HepG2 (cell line): ENCODE measurements around the gene TMEM50B. TPM values are rescaled to one million over a fixed set of nuclear protein-coding genes. Genes with fewer than 3 reads are reported as not detected.

ENCODE experiments used
- ATAC-seq: fragments of 200-7000 bp; cut with Tn5 transposase; 3 replicates; pipeline ENCODE4 v1.9.1; 2020; ENCODE audit warnings: mild to moderate bottlenecking, moderate library complexity
- BruUV-seq: library from RNA; stranded (reverse); fragments of 400-500 nt; replicated peaks from 2 replicates; lab custom pipeline; 2021; lab: Mats Ljungman, UMichigan
- CTCF ChIA-PET: fragments of 300-600 bp; formaldehyde crosslinking; extraction: SDS; loops from one replicate; lab custom pipeline; 2021; ENCODE audit warnings: low total read pairs, inconsistent platforms, low intra/inter-chr PET ratio; lab: Yijun Ruan, JAX
- POLR2A ChIA-PET: fragments of 350-600 bp; sonication (Branson Sonifier 250); formaldehyde crosslinking; loops from one replicate; lab custom pipeline; 2020; ENCODE audit warnings: antibody characterized with exemption, inconsistent platforms; lab: Yijun Ruan, JAX
- DNase-seq: peaks from one replicate; pipeline ENCODE4 v3.0.0-alpha.2; 2015; ENCODE audit warnings: low spot score
- FAIRE-seq: peaks from 3 replicates; lab custom pipeline; 2011; peaks lifted over from hg19 to GRCh38; lab: Jason Lieb, UNC
- H2AFZ ChIP-seq: one replicate; pipeline ENCODE4 v1.6.1; 2011; ENCODE audit warnings: low read length, inconsistent platforms
- H3K27ac ChIP-seq: fragments of 300-600 bp; 3 replicates; pipeline ENCODE4 v1.8.0; 2011; ENCODE audit warnings: mixed run types, mild to moderate bottlenecking, mixed read lengths, low read length, inconsistent platforms; ENCODE audit not compliant: insufficient read depth; ENCODE audit errors: extremely low read length
- H3K27me3 ChIP-seq, 2 experiments: fragments of 200-600 bp in 1 of 2; 2 replicates in 1 of 2; 3 replicates in 1 of 2; pipeline versions ENCODE4 v1.6.0 to v1.8.0; 2011; ENCODE audit warnings: low read length in 2 of 2, mild to moderate bottlenecking in 2 of 2, moderate library complexity in 2 of 2, inconsistent platforms in 1 of 2; ENCODE audit not compliant: insufficient read depth in 2 of 2, control insufficient read depth in 1 of 2
- H3K36me3 ChIP-seq, 2 experiments: fragments of 200-600 bp in 1 of 2; replicated peaks in 1 of 2; 2 replicates in 1 of 2; 3 replicates in 1 of 2; pipeline versions ENCODE4 v1.5.1 to v1.8.0; 2011; ENCODE audit warnings: low read length in 2 of 2, inconsistent platforms in 1 of 2; ENCODE audit not compliant: insufficient read depth in 2 of 2, control insufficient read depth in 1 of 2
- H3K4me1 ChIP-seq: 2 replicates; pipeline ENCODE4 v1.5.1; 2012; ENCODE audit warnings: low read length, inconsistent platforms; ENCODE audit not compliant: insufficient read depth
- H3K4me2 ChIP-seq: 2 replicates; pipeline ENCODE4 v1.6.0; 2011; ENCODE audit warnings: low read depth, low read length, inconsistent platforms
- H3K4me3 ChIP-seq, 3 experiments: fragments of 200-600 bp in 1 of 3; sonication (generic), shearing (Covaris generic) in 1 of 3; replicated peaks in 1 of 3; 2 replicates each; pipeline ENCODE4 v1.5.1; 2011 to 2016; ENCODE audit warnings: low read length in 3 of 3, inconsistent platforms in 2 of 3, low read depth in 2 of 3, mild to moderate bottlenecking in 2 of 3, control low read depth in 1 of 3, mixed read lengths in 1 of 3; ENCODE audit not compliant: insufficient read depth in 1 of 3
- H3K79me2 ChIP-seq: one replicate; pipeline ENCODE4 v1.6.1; 2011; ENCODE audit warnings: low read length, inconsistent platforms; ENCODE audit not compliant: insufficient read depth
- H3K9ac ChIP-seq: 2 replicates; pipeline ENCODE4 v1.6.0; 2011; ENCODE audit warnings: mild to moderate bottlenecking, low read depth, low read length, inconsistent platforms; ENCODE audit not compliant: insufficient read depth
- H3K9me3 ChIP-seq: 2 replicates; pipeline ENCODE4 v1.5.1; 2012; ENCODE audit warnings: mild to moderate bottlenecking, low read length
- H4K20me1 ChIP-seq: 2 replicates; pipeline ENCODE4 v1.6.0; 2011; ENCODE audit warnings: inconsistent platforms, mild to moderate bottlenecking, low read length, moderate library complexity; ENCODE audit not compliant: insufficient read depth
- HHEX ChIP-seq: IDR thresholded peaks from 2 replicates; pipeline ENCODE4 v1.6.1; 2016; ENCODE audit warnings: control low read depth
- HMGA1 ChIP-seq: sonication (generic); formaldehyde crosslinking; conservative IDR thresholded peaks from 2 replicates; pipeline ENCODE4 v1.4.0; 2020; ENCODE audit warnings: missing genetic modification reagents
- PRDM4 ChIP-seq: sonication (generic); formaldehyde crosslinking; IDR thresholded peaks from 2 replicates; pipeline ENCODE4 v1.9.0; 2021; ENCODE audit warnings: missing genetic modification reagents, borderline replicate concordance
- TBX2 ChIP-seq: sonication (generic); formaldehyde crosslinking; IDR thresholded peaks from 2 replicates; pipeline ENCODE4 v1.5.0; 2020; ENCODE audit warnings: missing genetic modification reagents, mild to moderate bottlenecking, borderline replicate concordance
- TFE3 ChIP-seq: IDR thresholded peaks from 2 replicates; pipeline ENCODE4 v1.6.1; 2016
- TSC22D2 ChIP-seq: sonication (generic); formaldehyde crosslinking; IDR thresholded peaks from 2 replicates; pipeline ENCODE4 v1.5.1; 2020; ENCODE audit warnings: missing genetic modification reagents, mild to moderate bottlenecking, borderline replicate concordance
- ZMAT3 ChIP-seq: sonication (generic); formaldehyde crosslinking; conservative IDR thresholded peaks from 2 replicates; pipeline ENCODE4 v1.7.0; 2021; ENCODE audit warnings: missing genetic modification reagents
- ZNF781 ChIP-seq: sonication (generic); formaldehyde crosslinking; IDR thresholded peaks from 2 replicates; pipeline ENCODE4 v1.5.1; 2020; ENCODE audit warnings: borderline replicate concordance, mild to moderate bottlenecking, missing genetic modification reagents; ENCODE audit errors: not compliant biosample characterization
- WGBS: methylation state at CpG from one replicate; pipeline ENCODE4 v1.1.6; 2017; ENCODE audit warnings: low lambda C conversion rate; 5-methylcytosine and 5-hydroxymethylcytosine counted together
- in situ Hi-C: cut with HindIII; loops from 2 replicates; pipeline ENCODE4 v1.10.0; 2017; ENCODE audit warnings: low pct_unique_long_range_greater_than_20kb; ENCODE audit not compliant: extremely low pct_ligation_motif_present
- intact Hi-C: fragments of 100-400 bp; cut with micrococcal nuclease; formaldehyde crosslinking; loops from one replicate; pipeline ENCODE4 v1.10.0; 2022; ENCODE audit not compliant: unreplicated experiment
- polyA plus RNA-seq, 8 experiments: library from polyadenylated mRNA; depleted of rRNA in 3 of 8; stranded (reverse) in 7 of 8; unstranded in 1 of 8; fragments of >200 nt; fragmentation: Illumina TruSeq in 4 of 8; extraction: Trizol in 4 of 8; gene quantifications; 2 replicates each; pipeline versions ENCODE4 v1.2.1 to v1.2.3, GENCODE V29; 2011 to 2016; ENCODE audit warnings: low read depth in 4 of 8, missing spikeins in 1 of 8, mixed read lengths in 1 of 8; ENCODE audit not compliant: insufficient read depth in 1 of 8
- total RNA-seq, 5 experiments: library from RNA; depleted of rRNA; stranded (reverse); fragments of >200 nt; fragmentation: Illumina TruSeq; extraction: Trizol; gene quantifications; 2 replicates each; pipeline ENCODE4 v1.2.3, GENCODE V29; 2016; ENCODE audit warnings: low read depth in 1 of 5

Gene TMEM50B
- total and polyA plus RNA-seq, 2 of the 13 experiments (the other 11 are each of a cell fraction or from before 2014, with no cell fraction given), result 29.9 to 46.3 TPM

GRCh38 chr21:33418691-33419090 lies 61.1 kb downstream of the TMEM50B start:
- no peak overlapping the region for H3K9ac ChIP-seq
- no peak overlapping the region for H3K27ac ChIP-seq
- FAIRE-seq (no peak), ATAC-seq (no peak), DNase-seq (no peak)
- H2AFZ ChIP-seq, result no peak overlapping the region
- peaks cover 37% of the 10 kb centered on the region for H3K79me2 ChIP-seq
- BruUV-seq, result no TSS peak
- H4K20me1 ChIP-seq, result 0 out of 2 replicates have a peak, but pooled peaks cover 2% of the 10 kb centered on the region
- POLR2A ChIA-PET, result no interaction called here
- no peaks in the 10 kb centered on the region for H3K27me3 ChIP-seq
- H3K36me3 ChIP-seq, result peaks cover 7 to 67% of the 10 kb centered on the region in 2 experiments
- no peaks in the 10 kb centered on the region for H3K9me3 ChIP-seq
- TF ChIP-seq ZNF781, result no peak
- no peak for TF ChIP-seq PRDM4 (CRISPR knock-in tag)
- TF ChIP-seq TFE3 (CRISPR knock-in tag), result no peak
- TF ChIP-seq TSC22D2 (CRISPR knock-in tag), result no peak
- TF ChIP-seq ZMAT3 (CRISPR knock-in tag), result no peak
- TF ChIP-seq HMGA1 (CRISPR knock-in tag), result no peak
- no peak for TF ChIP-seq TBX2 (CRISPR knock-in tag)
- no peak for TF ChIP-seq HHEX (CRISPR knock-in tag)
- no peak overlapping the region for H3K4me3 ChIP-seq
- in situ Hi-C loops (no loop called here), intact Hi-C loops (no loop called here)
- peaks cover 44% of the 10 kb centered on the region for H3K4me1 ChIP-seq
- WGBS, result 99% methylated on average over 2 of the region's 2 CpGs
- CTCF ChIA-PET, result no interaction called here
- no peak overlapping the region for H3K4me2 ChIP-seq
